HepG2 (cell line): ENCODE data around the gene POU6F2. TPM values are rescaled to one million over a fixed set of nuclear protein-coding genes. Genes with fewer than 3 reads are reported as not detected.

Experiments used
- GATAD1 ChIP-seq: IDR thresholded peaks from 2 replicates; pipeline ENCODE4 v1.6.1; 2016; ENCODE audit warnings: missing genetic modification reagents, missing compliant biosample characterization
- NR2C2 ChIP-seq: sonication (generic); formaldehyde crosslinking; IDR thresholded peaks from 2 replicates; pipeline ENCODE4 v1.4.0; 2020; ENCODE audit warnings: missing genetic modification reagents, mild to moderate bottlenecking, moderate library complexity, borderline replicate concordance
- NR2F2 ChIP-seq: IDR thresholded peaks from 2 replicates; pipeline ENCODE4 v1.6.1; 2012; ENCODE audit warnings: low read depth, inconsistent platforms, borderline replicate concordance
- PATZ1 ChIP-seq: sonication (generic); formaldehyde crosslinking; IDR thresholded peaks from 2 replicates; pipeline ENCODE4 v1.4.0; 2020; ENCODE audit warnings: missing genetic modification reagents
- RFXAP ChIP-seq: sonication (generic); formaldehyde crosslinking; IDR thresholded peaks from 2 replicates; pipeline ENCODE4 v1.4.0; 2020; ENCODE audit warnings: missing genetic modification reagents, borderline replicate concordance
- ZBTB40 ChIP-seq, 2 experiments: fragments of 450-650 bp in 1 of 2; sonication (generic) in 1 of 2; formaldehyde crosslinking in 1 of 2; IDR thresholded peaks; 2 replicates each; pipeline versions ENCODE4 v1.6.1 to v1.8.0; 2016 to 2022; ENCODE audit warnings: antibody characterized with exemption in 1 of 2, mild to moderate bottlenecking in 1 of 2, missing genetic modification reagents in 1 of 2
- ZNF282 ChIP-seq: fragments of 450-650 bp; IDR thresholded peaks from 2 replicates; pipeline ENCODE4 v1.6.1; 2018; ENCODE audit not compliant: partially characterized antibody
- ZNF317 ChIP-seq: sonication (generic); formaldehyde crosslinking; IDR thresholded peaks from 2 replicates; pipeline ENCODE4 v1.5.0; 2020; ENCODE audit warnings: mild to moderate bottlenecking, missing genetic modification reagents
- ZNF350 ChIP-seq: sonication (generic); formaldehyde crosslinking; IDR thresholded peaks from 2 replicates; pipeline ENCODE4 v1.4.0; 2020; ENCODE audit warnings: mild to moderate bottlenecking, low read depth, missing genetic modification reagents, borderline replicate concordance
- ZNF441 ChIP-seq: sonication (generic); formaldehyde crosslinking; IDR thresholded peaks from 2 replicates; pipeline ENCODE4 v1.7.0; 2021; ENCODE audit warnings: missing genetic modification reagents, borderline replicate concordance
- ZNF576 ChIP-seq: sonication (generic); formaldehyde crosslinking; IDR thresholded peaks from 2 replicates; pipeline ENCODE4 v1.4.0; 2020; ENCODE audit warnings: mild to moderate bottlenecking, missing genetic modification reagents
- ZNF687 ChIP-seq: sonication (generic); formaldehyde crosslinking; IDR thresholded peaks from 2 replicates; pipeline ENCODE4 v1.5.1; 2020; ENCODE audit warnings: mild to moderate bottlenecking, missing genetic modification reagents, moderate library complexity
- polyA plus RNA-seq, 8 experiments: library from polyadenylated mRNA; depleted of rRNA in 3 of 8; stranded (reverse) in 7 of 8; unstranded in 1 of 8; fragments of >200 nt; fragmentation: Illumina TruSeq in 4 of 8; extraction: Trizol in 4 of 8; gene quantifications; 2 replicates each; pipeline versions ENCODE4 v1.2.1 to v1.2.3, GENCODE V29; 2011 to 2016; ENCODE audit warnings: low read depth in 4 of 8, missing spikeins in 1 of 8, mixed read lengths in 1 of 8; ENCODE audit not compliant: insufficient read depth in 1 of 8
- total RNA-seq, 5 experiments: library from RNA; depleted of rRNA; stranded (reverse); fragments of >200 nt; fragmentation: Illumina TruSeq; extraction: Trizol; gene quantifications; 2 replicates each; pipeline ENCODE4 v1.2.3, GENCODE V29; 2016; ENCODE audit warnings: low read depth in 1 of 5

Gene POU6F2
- total and polyA plus RNA-seq, 2 of the 13 experiments (the other 11 are each of a cell fraction or from before 2014, with no cell fraction given), result not detected

- TF ChIP-seq ZBTB40 (IDR thresholded peaks at IDR 0.05), result no peak
- no peak for TF ChIP-seq ZBTB40 (CRISPR knock-in tag; IDR thresholded peaks at IDR 0.05)
- TF ChIP-seq NR2F2, result no peak
- TF ChIP-seq GATAD1, result no peak
- TF ChIP-seq PATZ1 (CRISPR knock-in tag), result no peak
- TF ChIP-seq ZNF317 (CRISPR knock-in tag), result no peak
- TF ChIP-seq ZNF350 (CRISPR knock-in tag), result no peak
- TF ChIP-seq NR2C2 (CRISPR knock-in tag), result peak; percentile 43; the same call in 1 of the 2 replicates
- TF ChIP-seq ZNF282, result no peak
- no peak for TF ChIP-seq ZNF441 (CRISPR knock-in tag)
- TF ChIP-seq ZNF687 (CRISPR knock-in tag), result no peak
- TF ChIP-seq RFXAP (CRISPR knock-in tag), result no peak
- no peak for TF ChIP-seq ZNF576 (CRISPR knock-in tag)
Observed at GRCh38 chr7:39375047-39375873, 397.6 kb downstream of the POU6F2 start (continued).
